ENCODE measurements around the gene EGFL6. TPM values are rescaled to one million over a fixed set of nuclear protein-coding genes. Genes with fewer than 3 reads are reported as not detected.
"Not testable (repeated sequence)": the region's sequence is repeated elsewhere in the genome, so short reads cannot be mapped to it uniquely, and the experiment has no call there.

EGFL6 gene
- total RNA-seq, 1 experiment from 2014 or later, result not detected

GRCh38 chrX:13654116-13654515, 84.7 kb downstream of the EGFL6 start:
- Histone ChIP-seq H3K27me3 (no peaks in the 10 kb centered on the region), H3K27ac (no peak overlapping the region), H3K9me3 (replicated peaks) (no peaks in the 10 kb centered on the region), H3K36me3 (no peaks in the 10 kb centered on the region), H3K4me1 (no peaks in the 10 kb centered on the region; the same call in 1 of the 2 replicates), H3K4me3 (peak overlapping the region; percentile 67)
- no peak for DNase-seq

- Histone ChIP-seq H3K27me3 (no peaks in the 10 kb centered on the region), H3K4me3 (no peak overlapping the region), H3K36me3 (no peaks in the 10 kb centered on the region), H3K9me3 (replicated peaks) (no peaks in the 10 kb centered on the region), H3K4me1 (no peaks in the 10 kb centered on the region), H3K27ac (no peak overlapping the region)
- no peak for DNase-seq
These were observed 86.3 kb downstream of the EGFL6 start for GRCh38 chrX:13655674-13656073.

- H3K27me3 ChIP-seq, result no peaks in the 10 kb centered on the region
- no peaks in the 10 kb centered on the region for H3K9me3 ChIP-seq (replicated peaks)
- no peaks in the 10 kb centered on the region for H3K4me1 ChIP-seq
- no peak overlapping the region for H3K4me3 ChIP-seq
- H3K36me3 ChIP-seq, result no peaks in the 10 kb centered on the region
- H3K27ac ChIP-seq, result no peak overlapping the region
- DNase-seq, result peak in 1 of 2 experiments; percentile 76
These were observed 89.2 kb downstream of the EGFL6 start for GRCh38 chrX:13658602-13659001.

- Histone ChIP-seq H3K4me1 (no peaks in the 10 kb centered on the region), H3K4me3 (no peak overlapping the region), H3K27ac (no peak overlapping the region), H3K27me3 (no peaks in the 10 kb centered on the region), H3K36me3 (no peaks in the 10 kb centered on the region), H3K9me3 (replicated peaks) (no peaks in the 10 kb centered on the region)
- DNase-seq, result no peak
These were observed 89.7 kb downstream of the EGFL6 start for GRCh38 chrX:13659063-13659462.

GRCh38 chrX:13661735-13662288, 92.4 kb downstream of the EGFL6 start:
- H3K27ac ChIP-seq, result no peak overlapping the region
- H3K4me3 ChIP-seq, result no peak overlapping the region
- H3K4me1 ChIP-seq, result no peaks in the 10 kb centered on the region
- H3K9me3 ChIP-seq (replicated peaks), result no peaks in the 10 kb centered on the region
- no peaks in the 10 kb centered on the region for H3K27me3 ChIP-seq
- DNase-seq, result no peak
- no peaks in the 10 kb centered on the region for H3K36me3 ChIP-seq

GRCh38 chrX:13662355-13662791, 93.0 kb downstream of the EGFL6 start:
- Histone ChIP-seq H3K27me3 (no peaks in the 10 kb centered on the region), H3K4me3 (no peak overlapping the region), H3K36me3 (no peaks in the 10 kb centered on the region), H3K9me3 (replicated peaks) (no peaks in the 10 kb centered on the region), H3K27ac (no peak overlapping the region), H3K4me1 (no peaks in the 10 kb centered on the region; the same call in 1 of the 2 replicates)
- no peak for DNase-seq

- H3K4me1 ChIP-seq, result no peaks in the 10 kb centered on the region; the same call in 1 of the 2 replicates
- DNase-seq, result no peak
- no peak overlapping the region for H3K4me3 ChIP-seq
- no peak overlapping the region for H3K27ac ChIP-seq
- no peaks in the 10 kb centered on the region for H3K27me3 ChIP-seq
- H3K36me3 ChIP-seq, result no peaks in the 10 kb centered on the region
- no peaks in the 10 kb centered on the region for H3K9me3 ChIP-seq (replicated peaks)
These were observed 94.6 kb downstream of the EGFL6 start for GRCh38 chrX:13664020-13664419.

- Histone ChIP-seq H3K27me3 (no peaks in the 10 kb centered on the region), H3K27ac (no peak overlapping the region), H3K4me1 (no peaks in the 10 kb centered on the region; the same call in 1 of the 2 replicates), H3K36me3 (no peaks in the 10 kb centered on the region), H3K9me3 (replicated peaks) (no peaks in the 10 kb centered on the region), H3K4me3 (no peak overlapping the region)
- DNase-seq, result no peak
These were observed 97.4 kb downstream of the EGFL6 start for GRCh38 chrX:13666836-13667235.

GRCh38 chrX:13667919-13668318, 98.5 kb downstream of the EGFL6 start:
- Histone ChIP-seq H3K36me3 (no peaks in the 10 kb centered on the region), H3K4me1 (no peaks in the 10 kb centered on the region; the same call in 1 of the 2 replicates), H3K4me3 (no peak overlapping the region), H3K9me3 (replicated peaks) (no peaks in the 10 kb centered on the region), H3K27me3 (no peaks in the 10 kb centered on the region), H3K27ac (no peak overlapping the region)
- DNase-seq, result no peak

- peak; percentile 42 to 55 for DNase-seq
- Histone ChIP-seq H3K36me3 (no peaks in the 10 kb centered on the region), H3K27ac (no peak overlapping the region), H3K4me3 (no peak overlapping the region), H3K27me3 (no peaks in the 10 kb centered on the region), H3K4me1 (no peaks in the 10 kb centered on the region; the same call in 1 of the 2 replicates), H3K9me3 (replicated peaks) (no peaks in the 10 kb centered on the region)
These were observed 99.9 kb downstream of the EGFL6 start for GRCh38 chrX:13669246-13669737.

- H3K27me3 ChIP-seq; H3K4me3 ChIP-seq; H3K36me3 ChIP-seq; H3K27ac ChIP-seq; H3K4me1 ChIP-seq; H3K9me3 ChIP-seq (replicated peaks); DNase-seq: not testable (repeated sequence)
These were observed 100.4 kb downstream of the EGFL6 start for GRCh38 chrX:13669755-13670154.

- DNase-seq, result no peak
These were observed 100.8 kb downstream of the EGFL6 start for GRCh38 chrX:13670197-13670596.

GRCh38 chrX:13673016-13673415, 103.6 kb downstream of the EGFL6 start:
- H3K36me3 ChIP-seq, result no peaks in the 10 kb centered on the region
- H3K27me3 ChIP-seq, result no peaks in the 10 kb centered on the region
- no peaks in the 10 kb centered on the region for H3K4me1 ChIP-seq
- no peak overlapping the region for H3K27ac ChIP-seq
- no peaks in the 10 kb centered on the region for H3K9me3 ChIP-seq (replicated peaks)
- no peak overlapping the region for H3K4me3 ChIP-seq
- DNase-seq, result no peak

More at GRCh38 chrX:13670197-13670596, 100.8 kb downstream of the EGFL6 start:
- no peaks in the 10 kb centered on the region for H3K27me3 ChIP-seq
- H3K27ac ChIP-seq, result no peak overlapping the region
- no peaks in the 10 kb centered on the region for H3K36me3 ChIP-seq
- no peaks in the 10 kb centered on the region for H3K9me3 ChIP-seq (replicated peaks)
- no peaks in the 10 kb centered on the region; the same call in 1 of the 2 replicates for H3K4me1 ChIP-seq
- no peak overlapping the region for H3K4me3 ChIP-seq

- Histone ChIP-seq H3K27ac (no peak overlapping the region), H3K9me3 (replicated peaks) (no peaks in the 10 kb centered on the region; the same call in 1 of the 2 replicates)
- DNase-seq, result no peak
These were observed 107.5 kb downstream of the EGFL6 start for GRCh38 chrX:13676885-13677284.

GRCh38 chrX:13679700-13680099, 110.3 kb downstream of the EGFL6 start:
- DNase-seq; H3K27me3 ChIP-seq; H3K27ac ChIP-seq; H3K9me3 ChIP-seq (replicated peaks); H3K4me3 ChIP-seq; H3K4me1 ChIP-seq; H3K36me3 ChIP-seq: not testable (repeated sequence)

More at GRCh38 chrX:13676885-13677284, 107.5 kb downstream of the EGFL6 start:
- Histone ChIP-seq H3K4me1 (no peaks in the 10 kb centered on the region), H3K4me3 (no peak overlapping the region), H3K36me3 (no peaks in the 10 kb centered on the region), H3K27me3 (no peaks in the 10 kb centered on the region)

GRCh38 chrX:13681595-13681994, 112.2 kb downstream of the EGFL6 start:
- no peaks in the 10 kb centered on the region for H3K27me3 ChIP-seq
- H3K36me3 ChIP-seq, result no peaks in the 10 kb centered on the region
- H3K9me3 ChIP-seq (replicated peaks), result no peaks in the 10 kb centered on the region; the same call in 1 of the 2 replicates
- no peaks in the 10 kb centered on the region for H3K4me1 ChIP-seq
- no peak overlapping the region for H3K4me3 ChIP-seq
- H3K27ac ChIP-seq, result no peak overlapping the region
- no peak for DNase-seq

Data from SJCRH30 (cell line).